Osteocyte (in vitro differentiated cells): ENCODE data around the gene NFYC. TPM values are rescaled to one million over a fixed set of nuclear protein-coding genes. Genes with fewer than 3 reads are reported as not detected.

Source experiments
- DNase-seq: peaks from one replicate; pipeline ENCODE4 v3.0.0; 2021; ENCODE audit warnings: mixed read lengths; ENCODE audit not compliant: unreplicated experiment; ENCODE audit errors: extremely low spot score
- H3K27ac Mint-ChIP-seq: one replicate; pipeline ENCODE4 v1.8.0; 2021; ENCODE audit warnings: mild to moderate bottlenecking, mixed read lengths; ENCODE audit not compliant: unreplicated experiment
- H3K27me3 Mint-ChIP-seq: one replicate; pipeline ENCODE4 v1.8.0; 2021; ENCODE audit warnings: mixed read lengths; ENCODE audit not compliant: unreplicated experiment
- H3K36me3 Mint-ChIP-seq: one replicate; pipeline ENCODE4 v1.8.0; 2021; ENCODE audit warnings: mixed read lengths; ENCODE audit not compliant: unreplicated experiment
- H3K4me1 Mint-ChIP-seq: one replicate; pipeline ENCODE4 v1.8.0; 2021; ENCODE audit warnings: mixed read lengths; ENCODE audit not compliant: unreplicated experiment
- H3K4me3 Mint-ChIP-seq: one replicate; pipeline ENCODE4 v1.8.0; 2021; ENCODE audit warnings: mild to moderate bottlenecking, moderate library complexity, mixed read lengths; ENCODE audit not compliant: unreplicated experiment
- H3K9me3 Mint-ChIP-seq: one replicate; pipeline ENCODE4 v1.8.0; 2021; ENCODE audit warnings: mixed read lengths; ENCODE audit not compliant: unreplicated experiment
- total RNA-seq: library from RNA; stranded (reverse); gene quantifications from 2 replicates; pipeline ENCODE4 v1.2.1, GENCODE V29; 2021
- TF ChIP-seq, protein P1 (sequence below): fragments of 200-600 bp; sonication (generic); IDR thresholded peaks from 2 replicates; pipeline ENCODE4 v1.5.0; 2021; ENCODE audit warnings: antibody characterized with exemption, mild to moderate bottlenecking, moderate library complexity

The NFYC gene
- total RNA-seq, 1 donor from 2014 or later, result 49.0 TPM

DNA sequence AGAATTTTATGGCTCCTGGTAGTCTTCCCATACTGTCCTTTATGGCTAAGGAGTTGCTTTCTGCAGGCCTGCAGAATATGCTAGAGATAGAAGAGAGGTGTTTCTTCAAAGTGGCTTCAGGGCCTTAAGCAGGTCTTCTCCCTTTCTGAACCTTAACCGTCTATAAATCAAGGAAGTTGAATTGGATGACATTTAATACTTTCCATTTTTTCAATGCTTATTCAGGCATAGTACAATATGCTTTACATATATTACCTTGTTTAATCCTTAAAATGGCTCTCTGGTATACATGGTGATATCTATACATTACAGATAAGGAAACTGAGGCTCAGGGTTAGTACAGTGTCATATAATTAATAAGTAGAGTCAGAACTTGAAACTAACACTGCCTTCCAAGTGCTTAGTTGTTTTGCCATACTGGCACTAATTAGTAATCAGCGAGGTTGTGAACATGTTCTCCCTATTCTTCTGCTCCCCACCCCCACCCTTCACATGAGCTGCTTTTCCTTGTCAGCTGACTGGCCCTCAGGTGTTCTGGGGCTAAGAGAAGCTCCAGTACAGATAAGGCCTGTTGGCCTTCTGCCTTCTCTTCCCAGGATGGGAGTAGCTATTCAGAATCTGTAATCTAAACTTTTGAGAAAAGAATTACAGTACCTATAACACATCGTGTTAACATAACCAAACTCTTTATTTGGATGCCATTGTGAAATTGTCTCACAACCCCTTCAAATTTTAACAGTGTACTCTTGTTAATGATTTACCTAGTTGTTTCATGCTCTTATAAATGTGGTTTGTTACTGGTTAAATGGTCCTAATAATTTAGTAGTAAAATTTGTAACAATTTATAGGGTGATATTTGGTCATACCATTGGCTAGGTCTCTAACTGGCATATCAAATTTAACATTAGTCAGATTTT lies 13.6 kb downstream of the NFYC start:
- DNase-seq, result no peak
- no peaks in the 10 kb centered on the region for H3K36me3 Mint-ChIP-seq
- TF ChIP-seq, protein P1, sequence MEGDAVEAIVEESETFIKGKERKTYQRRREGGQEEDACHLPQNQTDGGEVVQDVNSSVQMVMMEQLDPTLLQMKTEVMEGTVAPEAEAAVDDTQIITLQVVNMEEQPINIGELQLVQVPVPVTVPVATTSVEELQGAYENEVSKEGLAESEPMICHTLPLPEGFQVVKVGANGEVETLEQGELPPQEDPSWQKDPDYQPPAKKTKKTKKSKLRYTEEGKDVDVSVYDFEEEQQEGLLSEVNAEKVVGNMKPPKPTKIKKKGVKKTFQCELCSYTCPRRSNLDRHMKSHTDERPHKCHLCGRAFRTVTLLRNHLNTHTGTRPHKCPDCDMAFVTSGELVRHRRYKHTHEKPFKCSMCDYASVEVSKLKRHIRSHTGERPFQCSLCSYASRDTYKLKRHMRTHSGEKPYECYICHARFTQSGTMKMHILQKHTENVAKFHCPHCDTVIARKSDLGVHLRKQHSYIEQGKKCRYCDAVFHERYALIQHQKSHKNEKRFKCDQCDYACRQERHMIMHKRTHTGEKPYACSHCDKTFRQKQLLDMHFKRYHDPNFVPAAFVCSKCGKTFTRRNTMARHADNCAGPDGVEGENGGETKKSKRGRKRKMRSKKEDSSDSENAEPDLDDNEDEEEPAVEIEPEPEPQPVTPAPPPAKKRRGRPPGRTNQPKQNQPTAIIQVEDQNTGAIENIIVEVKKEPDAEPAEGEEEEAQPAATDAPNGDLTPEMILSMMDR, result no peak
- H3K9me3 Mint-ChIP-seq, result no peaks in the 10 kb centered on the region
- no peak overlapping the region for H3K4me3 Mint-ChIP-seq
- H3K27ac Mint-ChIP-seq, result no peak overlapping the region
- no peaks in the 10 kb centered on the region for H3K27me3 Mint-ChIP-seq
- H3K4me1 Mint-ChIP-seq, result peaks cover 21% of the 10 kb centered on the region

- Mint-ChIP-seq H3K4me3 (no peak overlapping the region), H3K9me3 (no peaks in the 10 kb centered on the region), H3K27me3 (no peaks in the 10 kb centered on the region), H3K27ac (no peak overlapping the region), H3K36me3 (no peaks in the 10 kb centered on the region), H3K4me1 (peaks cover 36% of the 10 kb centered on the region)
- TF ChIP-seq, protein P1, result no peak
- DNase-seq, result no peak
Measured at GRCh38 chr1:40706626-40707025, 15.1 kb downstream of the NFYC start.

- Mint-ChIP-seq H3K36me3 (peaks cover 5% of the 10 kb centered on the region), H3K4me3 (peak overlapping the region; percentile 99), H3K4me1 (peaks cover 42% of the 10 kb centered on the region)
Measured at GRCh38 chr1:40708750-40709099, 17.2 kb downstream of the NFYC start.

GRCh38 chr1:40709100-40709801 lies 17.7 kb downstream of the NFYC start:
- DNase-seq, result peak; percentile 89
- Mint-ChIP-seq H3K9me3 (no peaks in the 10 kb centered on the region), H3K27me3 (no peaks in the 10 kb centered on the region), H3K4me3 (peak overlapping the region; percentile 99), H3K27ac (peak overlapping the region; percentile 97), H3K36me3 (peaks cover 5% of the 10 kb centered on the region), H3K4me1 (peaks cover 40% of the 10 kb centered on the region)
- TF ChIP-seq, protein P1, result no peak

More at GRCh38 chr1:40708750-40709099, 17.2 kb downstream of the NFYC start:
- peak overlapping the region; percentile 97 for H3K27ac Mint-ChIP-seq
- TF ChIP-seq, protein P1, result no peak
- no peaks in the 10 kb centered on the region for H3K9me3 Mint-ChIP-seq
- H3K27me3 Mint-ChIP-seq, result no peaks in the 10 kb centered on the region
- DNase-seq, result no peak

GRCh38 chr1:40709802-40710278 lies 18.3 kb downstream of the NFYC start:
- Mint-ChIP-seq H3K4me1 (peaks cover 39% of the 10 kb centered on the region), H3K36me3 (peaks cover 5% of the 10 kb centered on the region), H3K27ac (peak overlapping the region; percentile 97), H3K9me3 (no peaks in the 10 kb centered on the region), H3K4me3 (peak overlapping the region; percentile 99), H3K27me3 (no peaks in the 10 kb centered on the region)
- DNase-seq, result no peak
- TF ChIP-seq, protein P1, result no peak
